Left colon (tissue), 2 donors: Measurements from ENCODE around the gene BABAM2. TPM values are rescaled to one million over a fixed set of nuclear protein-coding genes. Genes with fewer than 3 reads are reported as not detected.

ENCODE experiments used
- ATAC-seq: fragments of 200-7000 bp; cut with Tn5 transposase; one replicate; pipeline ENCODE4 v1.9.1; 2020; ENCODE audit warnings: mild to moderate bottlenecking, moderate library complexity
- DNase-seq, 2 donors: peaks; one replicate each; pipeline ENCODE4 v3.0.0-alpha.2; 2020
- intact Hi-C, 2 donors: fragments of 100-400 bp; cut with DNase I in 1 of 2; cut with micrococcal nuclease in 1 of 2; formaldehyde crosslinking; loops; one replicate each; pipeline versions ENCODE4 v1.11.2 to v1.14.0; 2022; cut with DNase I, micrococcal nuclease
- total RNA-seq, 2 donors: library from RNA; stranded (reverse); fragmentation: NEBNext Ultra II Directional; extraction: Animal tissue kit (Norgen Biotek cat#: 25700); gene quantifications; one replicate each; pipeline ENCODE4 v1.2.1, GENCODE V29; 2021
- donor health status: DM: no; HTN: no; CAD: no.
- donor health status: DM: yes; HTN: yes; CAD: no.

The BABAM2 gene
- total RNA-seq, 2 donors from 2014 or later: 35.3 to 39.3 TPM

DNA sequence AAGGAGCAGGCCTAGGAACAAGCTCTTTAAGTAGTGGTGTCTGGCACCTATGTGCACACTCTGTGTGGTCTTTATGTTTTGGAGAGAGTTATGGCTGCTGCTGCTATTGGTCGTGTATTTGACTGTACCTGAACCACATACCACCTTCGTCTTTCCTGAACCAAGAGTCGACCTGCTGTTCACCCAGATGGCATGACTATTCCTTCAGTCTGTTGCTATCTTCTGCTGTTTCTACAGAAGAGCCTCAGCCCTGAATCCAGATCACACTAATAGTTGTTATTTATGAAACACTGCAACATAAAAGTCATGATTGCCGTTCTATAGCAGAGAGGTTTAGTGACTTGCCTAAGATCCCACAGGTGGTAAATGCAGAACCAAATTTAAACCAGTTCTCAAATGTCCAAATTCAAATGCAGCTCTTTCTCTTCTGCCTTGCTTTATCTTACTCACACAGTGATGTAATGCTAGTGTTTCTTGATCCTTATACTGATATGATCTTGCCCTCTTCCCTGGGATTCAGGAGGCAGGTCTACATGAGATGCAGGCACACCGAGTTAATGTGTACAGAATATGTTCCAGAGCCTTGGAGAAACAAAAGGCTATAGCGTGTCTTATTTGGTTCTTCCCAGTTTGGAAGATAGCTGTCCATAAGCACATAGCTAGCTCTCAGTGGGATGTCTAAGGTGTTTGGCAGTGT is 380.1 kb downstream of the BABAM2 start:
- intact Hi-C loops: no loop called here
- ATAC-seq (peak; percentile 20), DNase-seq (no peak)

DNA sequence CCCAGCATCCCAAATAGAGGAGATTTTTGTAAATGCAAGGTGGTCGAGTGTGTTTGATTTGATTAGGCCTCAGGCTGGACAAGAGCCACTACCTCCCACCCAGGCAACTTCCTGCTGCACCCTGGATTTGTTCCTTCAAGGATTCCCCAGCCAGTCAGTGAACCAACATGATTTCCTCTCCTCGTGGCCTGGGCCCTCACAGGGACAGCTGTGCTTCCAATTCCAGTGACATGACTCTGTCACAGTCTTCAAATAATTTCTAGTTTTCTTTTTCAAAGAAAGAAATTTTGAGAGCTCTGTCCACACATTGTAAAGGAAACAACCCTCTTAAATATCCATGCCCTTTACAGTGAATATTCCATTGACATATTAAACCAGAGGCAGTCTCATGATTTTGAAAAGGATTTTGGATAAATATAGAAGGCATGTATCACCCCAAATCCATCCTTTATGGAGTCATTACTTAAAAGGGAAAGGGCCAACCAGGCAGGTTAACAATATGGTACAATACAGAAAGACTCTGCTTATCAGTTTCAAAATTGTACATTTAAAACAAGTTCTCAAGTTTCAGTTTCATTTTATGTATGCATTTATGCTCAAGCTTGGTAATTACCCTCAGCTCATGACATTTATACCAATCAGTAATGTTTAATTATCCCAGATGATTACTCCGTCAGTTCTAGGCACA is 380.8 kb downstream of the BABAM2 start:
- no peak for DNase-seq
- intact Hi-C loops: no loop called here
- no peak for ATAC-seq

DNA sequence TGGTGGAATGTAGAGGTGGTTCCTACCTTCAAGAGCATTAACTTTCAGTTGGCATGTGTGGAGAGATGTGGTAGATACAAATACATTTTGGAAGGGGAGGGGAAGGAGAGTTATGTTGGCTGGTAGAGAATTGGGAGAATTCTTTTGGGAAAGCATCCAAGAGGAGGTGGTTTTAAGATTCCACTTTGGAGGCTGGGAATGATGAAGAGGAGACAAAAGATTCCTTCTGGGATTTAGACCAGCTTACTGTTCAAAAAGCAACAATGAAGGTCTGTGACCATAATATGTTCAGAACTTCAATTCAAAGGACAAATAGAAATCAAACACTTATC is 381.4 kb downstream of the BABAM2 start:
- intact Hi-C loops: no loop called here
- no peak for DNase-seq
- no peak for ATAC-seq

DNA sequence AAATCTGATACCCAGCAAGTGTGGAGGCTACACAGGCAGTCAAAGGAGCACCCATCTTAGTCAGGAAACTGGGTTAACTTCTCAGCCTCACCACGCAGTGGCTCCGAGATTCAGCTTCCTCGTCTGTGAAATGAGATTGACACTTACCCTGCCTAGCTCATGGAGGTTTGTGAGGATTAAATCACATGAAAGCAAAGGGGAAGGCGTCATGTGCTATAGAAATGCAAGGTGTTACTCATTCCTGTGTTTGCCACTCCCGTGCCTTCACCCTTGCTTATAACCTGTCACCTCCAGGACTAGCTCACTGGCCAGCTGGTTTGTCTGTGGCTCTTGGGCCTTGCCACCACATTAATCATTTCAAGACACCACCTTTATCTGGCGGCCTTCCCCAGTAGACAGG is 383.2 kb downstream of the BABAM2 start:
- DNase-seq (peak in 1 of 2 donors; percentile 53), ATAC-seq (peak; percentile 34)
- intact Hi-C loops: no loop called here

DNA sequence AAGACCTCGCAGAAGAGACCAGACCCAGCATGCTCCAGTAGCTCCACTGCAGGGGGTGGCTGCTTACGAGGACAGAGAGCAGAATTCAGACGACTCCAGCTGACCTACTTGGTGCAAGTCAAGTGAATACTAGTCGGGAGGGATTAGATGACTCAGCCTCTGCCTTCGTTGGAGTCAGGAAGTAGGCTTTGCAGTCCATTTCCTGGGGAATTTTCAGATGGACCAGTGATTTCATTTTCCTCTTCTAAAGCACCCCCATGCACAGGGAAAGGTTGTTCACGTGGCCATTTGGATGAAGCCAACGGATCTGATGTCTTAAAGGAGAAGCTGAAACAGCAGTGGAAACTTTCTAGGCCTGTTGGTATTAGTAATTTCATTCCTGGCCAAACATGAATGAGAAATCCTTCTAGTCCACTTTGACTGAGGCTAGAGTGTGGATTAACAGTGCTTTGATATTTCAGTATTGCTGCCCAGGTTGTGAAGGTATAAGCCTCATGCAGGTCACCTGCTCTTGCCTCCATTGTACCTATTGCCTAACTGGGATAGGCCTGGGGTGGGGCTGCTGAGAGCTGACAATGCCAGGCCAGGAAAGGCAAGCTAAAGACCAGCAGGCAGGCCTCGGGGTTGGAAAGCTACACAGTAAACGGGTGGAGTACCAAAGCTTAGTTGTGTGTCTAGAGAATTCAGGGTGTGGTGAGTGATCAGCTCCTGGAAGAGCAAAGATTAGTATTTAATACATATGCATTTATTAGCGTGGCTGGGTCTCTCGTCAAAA is 384.6 kb downstream of the BABAM2 start:
- peak; percentile 73 to 88 for DNase-seq
- ATAC-seq: peak; percentile 84
- intact Hi-C loops: no loop called here

DNA sequence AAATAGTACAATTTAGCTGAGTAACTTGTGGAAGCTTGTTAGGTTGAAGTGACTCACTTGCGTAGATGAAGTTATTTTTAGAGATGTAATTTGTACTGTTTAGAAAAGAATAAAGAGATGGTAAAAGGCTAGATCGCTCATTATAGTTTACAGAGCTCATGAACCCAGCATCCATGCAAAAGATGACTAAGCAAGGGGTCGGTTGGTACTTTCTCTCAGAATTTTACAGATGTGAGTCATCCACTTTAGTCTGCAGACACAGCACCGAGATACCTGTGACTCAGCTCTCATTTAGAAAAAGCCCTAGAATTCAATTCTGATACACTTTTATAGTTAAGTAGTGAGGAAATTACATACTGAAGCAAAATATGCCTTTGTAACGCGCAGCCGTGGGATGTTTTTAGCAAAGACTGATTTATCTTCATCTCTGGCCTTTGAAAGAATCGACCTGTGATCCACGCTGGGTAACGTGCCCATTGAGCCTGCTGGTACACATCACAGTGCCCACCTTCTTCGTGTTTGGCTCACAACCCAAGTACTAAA is 385.6 kb downstream of the BABAM2 start:
- peak; percentile 51 for ATAC-seq
- intact Hi-C loops: no loop called here
- DNase-seq: no peak

DNA sequence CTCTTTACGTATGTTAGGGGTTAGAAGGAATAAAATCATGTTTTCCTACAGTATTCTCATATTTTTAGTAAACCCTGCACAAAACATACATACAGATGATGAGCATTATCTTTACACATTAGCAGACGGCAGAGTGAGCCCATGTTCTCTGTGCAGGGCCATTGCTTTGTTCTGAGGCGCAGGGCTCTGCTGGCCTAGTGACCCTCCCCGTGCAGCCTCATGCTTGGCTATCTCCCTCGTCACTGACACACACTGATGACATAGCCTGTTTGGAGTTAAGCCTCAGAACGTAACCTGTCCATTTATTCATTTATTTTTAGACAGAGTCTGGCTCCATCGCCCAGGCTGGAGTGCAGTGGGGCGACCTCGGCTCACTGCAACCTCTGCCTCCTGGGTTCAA is 386.3 kb downstream of the BABAM2 start:
- intact Hi-C loops: no loop called here
- ATAC-seq (no peak), DNase-seq (no peak)

DNA sequence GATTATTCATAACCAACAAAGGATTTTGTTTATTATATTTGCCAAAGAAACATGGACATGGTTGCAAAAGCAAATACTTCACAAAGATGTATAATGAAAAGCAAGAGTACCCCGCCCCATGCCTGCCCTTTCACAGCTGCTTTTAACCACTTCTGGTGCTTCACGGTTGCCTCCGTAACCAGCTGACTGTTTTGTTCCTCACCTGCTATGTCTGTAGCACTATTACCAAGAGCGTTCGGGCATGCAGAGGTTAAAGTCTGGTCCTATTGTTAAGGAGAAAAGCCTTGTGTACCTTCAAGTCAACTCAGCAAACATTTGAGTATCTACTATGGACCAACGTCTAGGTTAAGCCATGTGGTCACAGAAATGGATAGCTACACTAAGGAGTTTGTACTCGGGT is 386.9 kb downstream of the BABAM2 start:
- DNase-seq (no peak), ATAC-seq (no peak)
- intact Hi-C loops: no loop called here

DNA sequence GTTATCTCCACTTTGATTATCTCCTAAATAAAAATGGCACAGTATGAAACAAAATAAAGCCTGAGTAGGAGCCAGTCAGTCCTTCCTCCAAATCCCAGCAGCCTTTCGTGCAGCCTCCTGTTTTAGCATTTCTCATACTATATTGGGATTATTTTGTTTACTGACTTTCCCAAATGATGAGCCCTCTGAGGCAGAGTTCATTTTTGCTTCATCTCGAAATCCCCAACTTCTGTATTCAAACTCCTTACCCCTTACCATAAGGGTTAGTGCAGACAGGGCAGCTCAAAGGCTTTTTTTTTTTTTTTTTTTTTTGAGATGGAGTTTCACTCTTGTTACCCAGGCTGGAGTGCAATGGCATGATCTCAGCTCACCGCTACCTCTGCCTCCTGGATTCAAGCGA is 388.8 kb downstream of the BABAM2 start:
- intact Hi-C loops: no loop called here
- DNase-seq (no peak), ATAC-seq (no peak)

DNA sequence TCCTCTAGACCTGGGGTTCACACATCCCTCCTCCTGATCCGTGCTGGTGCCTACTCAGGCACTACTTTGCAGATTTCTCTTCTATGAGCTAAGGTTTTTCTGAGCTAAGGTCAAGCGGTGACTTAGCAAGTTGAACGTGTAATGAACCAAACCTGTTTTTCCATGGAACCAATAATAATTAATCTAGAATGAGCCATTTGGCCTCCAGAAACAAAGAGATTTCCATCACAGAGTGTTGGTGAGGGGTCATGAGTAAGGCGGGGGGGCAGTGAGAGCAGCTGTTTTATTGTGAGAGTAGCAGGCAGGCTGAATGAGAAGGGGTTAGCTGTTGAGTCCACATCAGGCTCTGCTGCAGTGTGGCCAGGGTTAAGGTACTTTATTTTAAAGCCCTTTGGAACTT is 390.1 kb downstream of the BABAM2 start:
- DNase-seq (no peak), ATAC-seq (no peak)
- intact Hi-C loops: no loop called here

DNA sequence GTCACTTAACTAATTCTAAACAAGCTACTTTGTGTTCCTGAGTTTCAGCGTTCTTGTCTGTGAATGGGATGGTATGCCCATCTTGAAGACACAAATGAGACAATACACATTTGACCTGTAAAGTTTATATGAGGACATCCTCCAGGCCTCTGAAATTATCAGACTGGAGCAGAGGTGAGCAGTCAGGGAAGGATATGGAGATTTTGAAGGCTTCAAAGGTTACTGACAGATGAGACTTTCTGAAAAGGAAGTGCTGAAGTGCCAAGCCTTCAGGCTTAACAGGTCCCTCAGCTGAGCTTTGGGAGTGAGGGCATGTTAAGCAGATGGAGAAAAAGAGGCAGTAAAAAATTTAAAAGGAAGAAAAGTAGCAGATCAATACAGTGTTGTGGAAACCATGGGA is 391.2 kb downstream of the BABAM2 start:
- intact Hi-C loops: no loop called here
- no peak for DNase-seq
- ATAC-seq: peak; percentile 51

DNA sequence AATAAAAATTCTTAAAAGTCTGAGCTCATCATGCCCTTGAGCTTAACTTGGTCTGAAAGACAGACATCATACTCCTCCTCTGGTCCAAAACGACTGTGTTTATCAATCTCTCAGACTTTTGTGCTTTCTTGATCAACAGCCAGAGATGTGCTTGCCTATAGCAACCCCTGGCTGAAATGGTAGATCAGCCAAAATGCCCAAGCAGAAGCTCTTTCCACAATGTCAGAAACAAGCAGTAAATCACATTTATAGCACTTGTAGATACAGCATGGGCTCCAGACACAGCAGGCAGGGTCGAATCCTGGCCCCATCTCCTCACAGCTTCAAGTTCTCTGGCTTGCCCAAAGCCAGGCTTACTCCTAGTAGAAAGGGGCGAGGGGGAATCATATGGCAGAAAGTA is 391.7 kb downstream of the BABAM2 start:
- no peak for DNase-seq
- intact Hi-C loops: no loop called here
- no peak for ATAC-seq

DNA sequence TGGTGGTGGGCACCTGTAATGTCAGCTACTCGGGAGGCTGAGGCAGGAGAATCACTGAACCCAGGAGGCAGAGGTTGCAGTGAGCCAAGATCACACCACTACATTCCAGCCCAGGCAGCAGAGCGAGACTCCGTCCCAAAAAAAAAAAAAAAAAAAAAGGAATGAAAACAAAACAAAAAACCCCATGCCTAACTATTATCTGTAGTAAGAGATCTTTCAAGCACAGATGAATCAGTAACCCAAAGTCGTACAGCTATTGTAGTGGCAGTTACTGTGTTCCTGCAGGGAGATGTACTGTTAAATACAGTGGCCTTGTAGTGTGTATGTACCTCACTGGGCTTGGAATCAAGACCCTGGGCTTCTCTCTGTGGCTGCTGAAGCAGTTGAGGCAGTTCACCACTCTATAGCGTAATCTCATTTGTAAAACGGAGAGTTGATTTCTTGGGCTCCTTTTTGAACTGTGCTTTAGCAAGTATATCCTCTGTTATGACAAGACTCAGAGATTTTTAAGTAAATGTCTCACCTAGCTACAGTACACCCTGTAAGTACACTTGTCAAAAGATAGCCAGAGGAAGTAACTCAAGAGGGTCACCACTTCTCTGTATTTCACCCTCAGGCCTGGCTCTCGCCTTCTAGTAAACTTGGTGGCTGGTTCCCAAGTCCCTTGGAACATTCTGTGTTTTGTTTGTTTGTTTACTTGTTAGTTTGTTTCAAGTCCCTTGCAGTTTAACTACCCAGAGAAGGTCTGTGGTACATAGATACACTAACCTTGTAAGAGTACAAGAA is 392.5 kb downstream of the BABAM2 start:
- intact Hi-C loops: no loop called here
- ATAC-seq: no peak
- no peak for DNase-seq

DNA sequence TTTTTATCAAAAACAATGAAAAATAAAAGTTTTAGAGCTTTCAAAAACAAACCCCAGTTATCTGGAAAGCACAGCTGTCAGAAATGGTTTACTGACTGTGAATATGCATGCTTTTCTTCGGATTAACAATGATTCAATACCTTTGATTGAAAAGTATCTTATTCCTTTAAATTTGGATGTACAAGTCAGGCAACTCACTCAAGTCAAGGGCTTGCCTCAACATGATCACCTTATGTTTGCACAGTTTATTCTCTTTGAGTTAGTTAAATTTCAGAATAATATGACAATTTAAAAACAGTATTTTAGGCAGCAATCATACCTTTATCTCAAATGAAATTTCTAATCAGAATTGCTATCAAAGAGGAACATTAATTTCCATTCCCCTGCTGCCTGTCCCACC is 393.3 kb downstream of the BABAM2 start:
- no peak for DNase-seq
- ATAC-seq: no peak
- intact Hi-C loops: no loop called here

DNA sequence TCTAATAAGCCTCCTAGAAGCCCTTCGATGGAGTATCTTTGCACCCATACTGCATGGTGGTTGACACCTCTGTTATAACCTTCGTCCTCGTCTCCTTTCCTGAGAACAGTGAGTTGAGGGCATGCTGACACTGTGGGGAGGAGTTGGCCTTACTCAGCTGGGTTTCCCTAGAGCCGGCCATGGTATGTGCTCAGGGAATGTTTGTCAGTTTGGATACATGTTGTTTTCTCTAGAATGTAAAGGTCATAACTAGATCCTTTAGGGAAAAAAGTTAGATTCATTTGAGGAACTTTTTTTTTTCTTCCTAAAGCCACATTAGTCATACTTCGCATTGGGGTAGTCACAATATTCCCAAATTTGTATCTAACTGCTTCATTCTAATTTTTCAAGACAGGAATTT is 396.1 kb downstream of the BABAM2 start:
- no peak for ATAC-seq
- intact Hi-C loops: no loop called here
- DNase-seq: no peak

DNA sequence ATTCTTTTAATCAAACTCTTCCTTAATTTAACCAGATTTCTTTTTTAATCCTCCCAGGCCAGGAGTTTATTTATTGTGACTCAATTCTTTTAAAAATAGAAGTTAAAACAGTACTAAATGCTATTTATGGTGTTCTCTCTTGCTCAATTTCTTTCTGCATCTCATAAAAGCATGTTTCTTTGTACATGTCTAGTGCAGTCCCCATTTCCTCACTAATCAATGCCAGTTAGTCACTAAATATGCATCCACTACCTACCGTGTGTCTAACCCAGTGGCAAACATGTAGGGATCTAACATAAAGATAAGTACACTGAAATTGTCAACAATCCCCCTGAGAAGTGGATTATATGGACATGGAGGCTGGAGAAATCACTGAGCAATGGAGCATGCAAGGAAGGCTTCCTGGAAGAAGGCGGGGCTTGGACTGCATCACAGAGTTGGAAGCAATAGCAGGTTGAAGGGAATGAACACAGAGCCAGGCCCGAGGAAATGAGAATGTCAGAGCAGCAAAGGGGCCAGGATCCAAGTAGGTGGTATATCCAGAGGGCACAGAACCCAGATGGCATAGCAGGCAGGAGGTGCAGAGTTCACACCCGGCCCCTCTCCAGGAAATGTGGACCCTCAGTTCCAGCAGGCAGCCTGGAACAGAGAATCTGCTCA is 396.9 kb downstream of the BABAM2 start:
- DNase-seq: no peak
- intact Hi-C loops: no loop called here
- no peak for ATAC-seq

DNA sequence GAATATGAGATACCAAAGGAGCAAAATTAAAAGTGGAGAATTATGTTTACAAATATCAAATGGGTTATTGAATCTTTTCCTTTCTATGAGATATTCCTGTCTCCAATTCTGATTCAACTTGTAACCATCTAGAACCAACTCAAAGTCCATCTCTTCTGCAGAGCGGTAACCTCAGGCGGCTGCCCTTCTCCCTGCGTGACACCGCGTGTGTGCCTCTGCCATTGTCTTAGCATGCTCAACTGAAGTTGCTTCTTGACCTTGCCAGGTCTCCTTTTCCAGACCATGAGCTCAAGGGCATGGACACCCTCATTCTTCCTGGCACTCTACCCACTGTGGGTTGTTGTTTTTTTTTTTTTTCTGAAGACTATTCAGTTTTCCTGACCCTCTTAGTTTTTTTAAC is 398.1 kb downstream of the BABAM2 start:
- ATAC-seq (no peak), DNase-seq (no peak)

DNA sequence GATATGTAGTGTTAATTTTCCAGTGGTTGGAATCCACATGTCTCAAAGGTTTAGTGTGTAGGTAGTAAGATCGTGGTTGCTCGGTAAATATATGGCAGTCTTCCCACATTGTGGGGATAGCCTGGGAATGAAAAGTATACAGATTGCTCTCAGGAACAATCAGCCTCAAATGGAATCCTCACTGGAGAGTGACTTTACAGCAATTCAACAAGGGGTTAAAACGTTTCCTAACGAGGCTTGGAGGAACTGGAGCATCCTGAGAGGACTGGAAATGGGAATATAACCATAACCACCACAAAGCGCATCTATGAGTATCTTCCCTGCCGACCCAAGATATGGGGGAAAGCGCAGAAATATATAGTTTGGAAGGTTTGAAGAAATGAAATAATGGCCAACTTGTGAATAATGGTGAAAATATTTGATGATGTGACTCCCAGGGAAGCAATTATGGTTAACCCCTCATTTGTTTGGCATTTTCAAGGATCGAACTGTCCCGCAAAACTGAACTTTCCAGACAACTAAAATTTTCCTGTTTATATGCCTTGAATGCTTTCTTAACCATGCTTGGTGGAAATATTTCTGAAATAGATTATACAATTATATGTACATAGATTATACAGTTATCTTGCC is 401.4 kb downstream of the BABAM2 start:
- ATAC-seq (no peak), DNase-seq (no peak)
- intact Hi-C loops: no loop called here

More for the DNA sequence above, 398.1 kb downstream of the BABAM2 start:
- intact Hi-C loops: no loop called here
